ENCODE data around the gene PADI3.

Gene PADI3

DNA sequence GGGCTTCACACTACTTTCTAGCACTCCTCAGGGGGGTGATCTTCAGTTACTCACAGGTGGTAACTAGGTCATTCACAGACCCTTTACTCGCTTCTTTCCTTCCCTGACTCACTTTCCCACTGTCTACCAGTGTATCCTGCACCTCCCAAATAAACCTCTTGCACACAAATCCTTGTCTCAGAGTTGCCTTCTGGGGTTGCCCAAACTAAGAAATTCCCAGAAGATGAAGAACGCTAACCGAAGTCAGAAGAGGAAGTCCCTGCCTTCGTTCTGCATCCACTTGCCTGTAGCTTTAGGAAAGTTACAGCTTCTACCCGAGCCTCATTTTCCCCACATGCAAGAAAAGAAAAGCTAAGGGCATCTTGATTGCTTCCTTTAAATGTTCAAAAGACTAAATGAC, 47.2 kb downstream of the PADI3 start:
- ChIA-PET CTCF (no interaction called here), POLR2A (no interaction called here)
- TF ChIP-seq, protein P1, sequence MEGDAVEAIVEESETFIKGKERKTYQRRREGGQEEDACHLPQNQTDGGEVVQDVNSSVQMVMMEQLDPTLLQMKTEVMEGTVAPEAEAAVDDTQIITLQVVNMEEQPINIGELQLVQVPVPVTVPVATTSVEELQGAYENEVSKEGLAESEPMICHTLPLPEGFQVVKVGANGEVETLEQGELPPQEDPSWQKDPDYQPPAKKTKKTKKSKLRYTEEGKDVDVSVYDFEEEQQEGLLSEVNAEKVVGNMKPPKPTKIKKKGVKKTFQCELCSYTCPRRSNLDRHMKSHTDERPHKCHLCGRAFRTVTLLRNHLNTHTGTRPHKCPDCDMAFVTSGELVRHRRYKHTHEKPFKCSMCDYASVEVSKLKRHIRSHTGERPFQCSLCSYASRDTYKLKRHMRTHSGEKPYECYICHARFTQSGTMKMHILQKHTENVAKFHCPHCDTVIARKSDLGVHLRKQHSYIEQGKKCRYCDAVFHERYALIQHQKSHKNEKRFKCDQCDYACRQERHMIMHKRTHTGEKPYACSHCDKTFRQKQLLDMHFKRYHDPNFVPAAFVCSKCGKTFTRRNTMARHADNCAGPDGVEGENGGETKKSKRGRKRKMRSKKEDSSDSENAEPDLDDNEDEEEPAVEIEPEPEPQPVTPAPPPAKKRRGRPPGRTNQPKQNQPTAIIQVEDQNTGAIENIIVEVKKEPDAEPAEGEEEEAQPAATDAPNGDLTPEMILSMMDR (IDR thresholded peaks at IDR 0.05; ENCODE audit: control extremely low read depth, extremely low read depth, low read depth, missing control alignments) = no peak
- no peak for DNase-seq (ENCODE audit: extremely low spot score)

DNA sequence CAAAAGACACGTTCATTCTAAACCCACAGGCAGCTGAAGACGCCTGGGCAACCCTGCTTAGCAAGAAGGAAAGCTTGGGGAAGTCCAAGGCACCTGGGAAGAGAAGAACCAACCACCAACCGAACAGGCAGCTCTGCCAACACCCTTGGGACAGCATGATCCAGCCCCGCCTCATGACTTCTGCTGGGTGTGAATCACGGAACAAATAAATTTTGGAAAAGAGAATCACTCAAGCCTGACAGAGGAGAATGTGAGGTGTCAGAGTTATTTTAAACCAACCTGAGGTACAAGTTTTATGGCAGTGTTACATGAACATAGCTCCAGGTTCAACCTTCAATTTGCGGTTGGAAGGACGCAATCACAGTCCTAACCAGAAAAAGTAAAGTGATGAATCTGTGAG, 49.1 kb downstream of the PADI3 start:
- ChIA-PET POLR2A (no interaction called here), CTCF (no interaction called here)
- DNase-seq (ENCODE audit: extremely low spot score) = no peak
- TF ChIP-seq, protein P1 (IDR thresholded peaks at IDR 0.05; ENCODE audit: control extremely low read depth, extremely low read depth, low read depth, missing control alignments) = no peak

DNA sequence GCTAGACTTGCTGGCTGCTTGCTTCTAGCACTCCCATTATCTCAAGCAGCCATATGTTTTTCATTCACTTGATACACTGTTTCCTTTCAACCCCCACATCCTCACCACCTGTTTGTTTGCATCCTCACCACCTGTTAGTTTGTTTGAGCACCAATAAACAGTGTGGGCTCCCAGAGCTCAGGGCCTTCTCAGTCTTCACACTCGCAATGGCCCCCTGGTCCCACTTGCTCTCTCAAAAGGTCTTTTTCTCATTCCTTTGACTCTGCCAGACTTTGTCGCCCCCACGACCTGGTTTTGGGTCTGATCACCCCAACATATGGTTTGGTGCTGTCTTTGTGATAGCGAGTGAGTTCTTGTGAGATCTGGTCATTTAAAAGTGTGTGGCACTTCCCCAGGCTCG, 52.9 kb downstream of the PADI3 start:
- POLR2A ChIA-PET = no interaction called here
- TF ChIP-seq, protein P1 (IDR thresholded peaks at IDR 0.05; ENCODE audit: control extremely low read depth, extremely low read depth, low read depth, missing control alignments) = no peak
- CTCF ChIA-PET = interaction anchor here (1.3 kb wide), 1 partner anchor 30 kb away, joined by 3 read pairs; no protein-coding TSS in a partner anchor
- no peak for DNase-seq (ENCODE audit: extremely low spot score)

DNA sequence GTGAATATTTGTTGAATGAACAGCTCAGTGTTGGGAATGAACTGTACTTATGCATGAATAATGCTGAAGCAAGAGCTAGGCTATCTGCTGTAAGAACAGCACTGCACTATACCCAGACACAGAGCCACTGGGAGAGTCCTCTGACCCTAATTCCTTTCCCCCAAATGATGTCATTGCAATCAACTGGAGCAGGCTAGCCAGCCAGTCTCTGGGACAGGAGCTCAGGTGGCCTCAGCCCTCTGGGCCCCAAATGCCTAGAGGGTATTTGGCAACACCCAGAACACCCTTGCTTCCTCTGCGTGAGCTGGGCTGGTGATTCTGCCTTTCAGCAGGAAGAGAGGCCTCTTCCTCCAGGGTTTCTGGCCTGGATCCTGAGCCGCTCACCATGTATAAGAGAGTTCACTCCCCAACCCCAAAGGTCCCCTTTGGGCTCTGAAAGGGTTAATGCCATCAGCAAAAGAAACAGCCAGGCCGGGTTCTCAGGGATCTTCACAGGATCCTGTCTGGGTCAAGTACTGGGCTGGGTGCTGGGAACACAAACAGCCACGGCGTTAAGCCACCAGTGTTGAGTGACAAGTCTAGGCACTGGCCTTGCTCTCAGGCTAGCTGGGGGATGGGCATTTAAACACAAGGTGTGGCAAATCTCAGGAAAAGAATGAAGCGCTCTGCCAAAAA, 55.4 kb downstream of the PADI3 start:
- CTCF ChIA-PET = no interaction called here
- no peak for DNase-seq (ENCODE audit: extremely low spot score)
- POLR2A ChIA-PET = no interaction called here
- TF ChIP-seq, protein P1 (IDR thresholded peaks at IDR 0.05; ENCODE audit: control extremely low read depth, extremely low read depth, low read depth, missing control alignments) = no peak

- POLR2A ChIA-PET = no interaction called here
Observed at GRCh38 chr1:17304826-17305175, 55.9 kb downstream of the PADI3 start.

GRCh38 chr1:17305576-17306095, 56.7 kb downstream of the PADI3 start:
- ChIA-PET CTCF (no interaction called here), POLR2A (no interaction called here)
- TF ChIP-seq, protein P1 (IDR thresholded peaks at IDR 0.05; ENCODE audit: control extremely low read depth, extremely low read depth, low read depth, missing control alignments) = no peak
- DNase-seq (ENCODE audit: extremely low spot score) = no peak

More at GRCh38 chr1:17304826-17305175, 55.9 kb downstream of the PADI3 start:
- TF ChIP-seq, protein P1 (IDR thresholded peaks at IDR 0.05; ENCODE audit: control extremely low read depth, extremely low read depth, low read depth, missing control alignments) = no peak
- DNase-seq (ENCODE audit: extremely low spot score) = no peak
- CTCF ChIA-PET = no interaction called here
